ENCODE measurements around the gene ELAC2.

ELAC2 gene

GRCh38 chr17:12964840-12965239 lies 53.0 kb downstream of the ELAC2 start:
- no peak overlapping the region for H3K4me3 ChIP-seq (replicated peaks; ENCODE audit: low read depth, low read length)
- TF ChIP-seq, protein P1, sequence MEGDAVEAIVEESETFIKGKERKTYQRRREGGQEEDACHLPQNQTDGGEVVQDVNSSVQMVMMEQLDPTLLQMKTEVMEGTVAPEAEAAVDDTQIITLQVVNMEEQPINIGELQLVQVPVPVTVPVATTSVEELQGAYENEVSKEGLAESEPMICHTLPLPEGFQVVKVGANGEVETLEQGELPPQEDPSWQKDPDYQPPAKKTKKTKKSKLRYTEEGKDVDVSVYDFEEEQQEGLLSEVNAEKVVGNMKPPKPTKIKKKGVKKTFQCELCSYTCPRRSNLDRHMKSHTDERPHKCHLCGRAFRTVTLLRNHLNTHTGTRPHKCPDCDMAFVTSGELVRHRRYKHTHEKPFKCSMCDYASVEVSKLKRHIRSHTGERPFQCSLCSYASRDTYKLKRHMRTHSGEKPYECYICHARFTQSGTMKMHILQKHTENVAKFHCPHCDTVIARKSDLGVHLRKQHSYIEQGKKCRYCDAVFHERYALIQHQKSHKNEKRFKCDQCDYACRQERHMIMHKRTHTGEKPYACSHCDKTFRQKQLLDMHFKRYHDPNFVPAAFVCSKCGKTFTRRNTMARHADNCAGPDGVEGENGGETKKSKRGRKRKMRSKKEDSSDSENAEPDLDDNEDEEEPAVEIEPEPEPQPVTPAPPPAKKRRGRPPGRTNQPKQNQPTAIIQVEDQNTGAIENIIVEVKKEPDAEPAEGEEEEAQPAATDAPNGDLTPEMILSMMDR (IDR thresholded peaks at IDR 0.05; ENCODE audit: low read depth, low read length, missing control alignments): no peak
- no peak for DNase-seq (ENCODE audit: extremely low read depth, low read depth)

DNA sequence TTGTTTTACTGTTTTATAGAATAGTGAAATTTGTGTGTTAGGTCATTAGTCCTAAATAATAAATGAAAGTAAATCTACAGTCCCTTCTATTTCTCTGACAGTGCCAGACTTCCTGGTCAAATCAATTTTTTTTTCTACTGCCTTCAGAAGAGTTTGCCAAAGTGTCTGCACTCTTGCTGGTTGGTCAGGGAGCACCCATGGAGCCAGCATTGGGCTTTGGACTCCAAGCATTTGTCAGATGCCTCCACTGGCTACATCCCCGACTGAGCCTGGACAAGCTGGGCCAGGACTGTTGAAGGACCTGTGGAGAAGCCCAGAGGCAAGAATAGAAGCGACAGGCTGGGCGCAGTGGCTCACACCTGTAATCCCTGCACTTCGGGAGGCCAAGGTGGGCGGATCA lies 53.7 kb downstream of the ELAC2 start:
- TF ChIP-seq, protein P1 (IDR thresholded peaks at IDR 0.05; ENCODE audit: low read depth, low read length, missing control alignments): no peak
- DNase-seq (ENCODE audit: extremely low read depth, low read depth): no peak
- H3K4me3 ChIP-seq (replicated peaks; ENCODE audit: low read depth, low read length): no peak overlapping the region

DNA sequence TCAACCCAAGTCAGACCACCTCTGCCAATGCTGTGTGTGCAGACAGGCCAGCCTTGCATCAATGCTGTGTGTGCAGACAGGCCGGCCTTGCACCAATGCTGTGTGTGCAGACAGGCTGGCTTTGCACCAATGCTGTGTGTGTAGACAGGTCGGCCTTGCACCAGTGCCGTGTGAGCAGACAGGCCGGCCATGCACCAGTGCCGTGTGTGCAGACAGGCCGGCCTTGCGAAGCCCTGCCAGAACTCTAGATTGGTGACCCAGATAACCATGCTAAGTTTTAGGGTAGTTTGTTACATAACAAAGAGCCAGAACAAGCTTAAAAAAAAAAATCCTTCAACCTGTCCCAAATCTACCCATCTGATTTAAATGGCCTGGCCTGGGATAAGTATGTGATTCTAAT lies 54.3 kb downstream of the ELAC2 start:
- H3K4me3 ChIP-seq (replicated peaks; ENCODE audit: low read depth, low read length): no peak overlapping the region
- no peak for DNase-seq (ENCODE audit: extremely low read depth, low read depth)
- TF ChIP-seq, protein P1 (IDR thresholded peaks at IDR 0.05; ENCODE audit: low read depth, low read length, missing control alignments): no peak

DNA sequence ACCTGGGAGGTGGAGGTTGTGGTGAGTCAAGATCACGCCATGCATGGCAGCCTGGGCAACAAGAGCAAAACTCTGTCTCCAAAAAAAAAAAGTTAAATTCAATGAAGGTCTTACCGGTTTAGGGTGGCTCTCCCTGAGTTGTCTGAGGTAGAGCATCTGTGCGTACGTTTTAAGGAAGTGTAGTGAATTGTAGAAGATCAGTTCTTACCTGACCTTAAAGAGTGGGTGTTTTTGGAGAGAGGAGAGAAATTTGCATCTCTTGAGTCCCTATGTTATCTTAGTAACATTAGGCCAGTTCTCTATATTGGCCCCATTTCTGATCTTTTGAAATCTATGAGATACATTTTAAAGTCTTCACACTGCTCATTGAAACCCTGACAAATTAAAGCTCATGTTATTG lies 56.2 kb downstream of the ELAC2 start:
- no peak for DNase-seq (ENCODE audit: extremely low read depth, low read depth)
- TF ChIP-seq, protein P1 (IDR thresholded peaks at IDR 0.05; ENCODE audit: low read depth, low read length, missing control alignments): no peak
- no peak overlapping the region for H3K4me3 ChIP-seq (replicated peaks; ENCODE audit: low read depth, low read length)

DNA sequence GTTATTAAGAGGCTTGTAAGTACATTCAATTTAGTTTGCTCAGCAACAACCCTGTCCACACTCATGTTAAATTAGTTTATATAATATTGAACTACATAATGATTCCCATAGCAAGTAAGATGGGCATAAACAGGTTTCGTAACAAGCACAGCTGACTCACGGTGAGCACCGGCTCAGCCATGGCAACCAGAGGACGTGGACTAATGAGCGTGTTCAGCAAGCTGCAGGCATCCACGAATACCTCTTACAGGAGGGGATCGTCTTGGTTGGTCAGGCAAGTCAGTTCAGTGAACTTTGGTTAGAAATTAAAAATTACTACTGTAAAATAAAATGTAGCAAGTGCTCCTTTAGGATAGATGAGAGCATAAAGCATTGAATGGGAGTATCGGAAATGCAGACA lies 58.4 kb downstream of the ELAC2 start:
- no peak overlapping the region for H3K4me3 ChIP-seq (replicated peaks; ENCODE audit: low read depth, low read length)

GRCh38 chr17:12958786-12959185 lies 59.0 kb downstream of the ELAC2 start:
- no peak overlapping the region for H3K4me3 ChIP-seq (replicated peaks; ENCODE audit: low read depth, low read length)
- TF ChIP-seq, protein P1 (IDR thresholded peaks at IDR 0.05; ENCODE audit: low read depth, low read length, missing control alignments): no peak
- no peak for DNase-seq (ENCODE audit: extremely low read depth, low read depth)

More for the DNA sequence above, 58.4 kb downstream of the ELAC2 start:
- DNase-seq (ENCODE audit: extremely low read depth, low read depth): no peak
- TF ChIP-seq, protein P1 (IDR thresholded peaks at IDR 0.05; ENCODE audit: low read depth, low read length, missing control alignments): no peak

DNA sequence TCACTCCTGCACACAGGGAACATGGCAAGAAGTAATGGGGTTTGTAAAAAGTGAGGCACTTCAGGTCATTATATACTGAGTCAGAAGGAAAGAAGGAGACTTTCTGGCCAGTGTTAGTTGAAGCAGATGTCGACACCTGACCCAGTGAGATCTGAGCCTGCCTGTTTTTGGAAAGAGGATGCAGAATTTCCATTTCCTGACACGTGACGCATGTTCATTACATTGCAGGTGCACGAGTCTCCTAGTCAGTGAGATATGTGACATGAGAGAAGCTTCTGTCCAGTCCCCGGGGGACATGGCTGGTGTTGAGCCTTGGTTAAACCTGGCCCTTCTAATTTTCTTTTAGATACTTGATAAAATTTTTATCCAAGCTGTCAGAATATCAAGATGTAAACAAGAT lies 62.3 kb downstream of the ELAC2 start:
- TF ChIP-seq, protein P1 (IDR thresholded peaks at IDR 0.05; ENCODE audit: low read depth, low read length, missing control alignments): no peak
- no peak overlapping the region for H3K4me3 ChIP-seq (replicated peaks; ENCODE audit: low read depth, low read length)
- DNase-seq (ENCODE audit: extremely low read depth, low read depth): no peak

Data from HFF-Myc (cell line).